PC-9 (cell line): ENCODE results near the gene C1QL4. TPM values are rescaled to one million over a fixed set of nuclear protein-coding genes. Genes with fewer than 3 reads are reported as not detected.

Experiments
- BruUV-seq: library from RNA; stranded (reverse); fragments of 400-500 nt; replicated peaks from 2 replicates; lab custom pipeline; 2021; lab: Mats Ljungman, UMichigan
- CTCF ChIA-PET: fragments of 300-600 bp; sonication (Branson Sonifier 250); formaldehyde crosslinking; loops from one replicate; lab custom pipeline; 2022; ENCODE audit warnings: antibody characterized with exemption; lab: Charles Lee
- POLR2A ChIA-PET: fragments of 300-600 bp; sonication (Branson Sonifier 250); formaldehyde crosslinking; loops from one replicate; lab custom pipeline; 2022; ENCODE audit warnings: antibody characterized with exemption; ENCODE audit not compliant: unreplicated experiment; lab: Charles Lee
- DNase-seq, 2 experiments: peaks; one replicate each; pipeline versions ENCODE4 v3.0.0 to v3.0.0-alpha.2; 2015 to 2022; ENCODE audit warnings: mixed read lengths in 1 of 2
- H2AFZ ChIP-seq: fragments of 200-600 bp; sonication (generic); 2 replicates; pipeline ENCODE4 v1.8.1; 2017; ENCODE audit warnings: antibody characterized with exemption
- H3F3A ChIP-seq: fragments of 200-600 bp; sonication (generic); 2 replicates; pipeline ENCODE4 v1.8.1; 2017; ENCODE audit warnings: antibody characterized with exemption, mild to moderate bottlenecking, low read depth; ENCODE audit not compliant: insufficient read depth
- H3K27ac ChIP-seq: fragments of 200-600 bp; sonication (generic); 2 replicates; pipeline ENCODE4 v1.6.1; 2016; ENCODE audit warnings: mixed run types
- H3K27me3 ChIP-seq: fragments of 200-600 bp; sonication (generic); 2 replicates; pipeline ENCODE4 v1.6.1; 2016; ENCODE audit warnings: low read depth, mixed run types; ENCODE audit not compliant: insufficient read depth
- H3K36me3 ChIP-seq: fragments of 200-600 bp; sonication (generic); 2 replicates; pipeline ENCODE4 v1.6.1; 2016; ENCODE audit warnings: low read depth, mixed run types
- H3K4me1 ChIP-seq: fragments of 200-600 bp; sonication (generic); replicated peaks from 2 replicates; pipeline ENCODE4 v1.6.1; 2016; ENCODE audit warnings: mixed run types; ENCODE audit not compliant: insufficient read depth
- H3K4me2 ChIP-seq: fragments of 200-600 bp; sonication (generic); 2 replicates; pipeline ENCODE4 v1.6.1; 2017; ENCODE audit warnings: mixed run types
- H3K4me3 ChIP-seq: fragments of 200-600 bp; sonication (generic); 2 replicates; pipeline ENCODE4 v1.6.1; 2016; ENCODE audit warnings: mixed run types
- H3K79me2 ChIP-seq: fragments of 200-600 bp; sonication (generic); 2 replicates; pipeline ENCODE4 v1.6.1; 2017; ENCODE audit warnings: low read depth, mixed run types
- H3K9me2 ChIP-seq: fragments of 200-600 bp; sonication (generic); 2 replicates; pipeline ENCODE4 v1.8.1; 2017; ENCODE audit warnings: mild to moderate bottlenecking; ENCODE audit not compliant: insufficient read depth
- H3K9me3 ChIP-seq: fragments of 200-600 bp; sonication (generic); 2 replicates; pipeline ENCODE4 v1.8.1; 2016; ENCODE audit warnings: low read depth; ENCODE audit not compliant: insufficient read depth
- H4K20me1 ChIP-seq: fragments of 200-600 bp; sonication (generic); 2 replicates; pipeline ENCODE4 v1.8.1; 2017; ENCODE audit not compliant: insufficient read depth
- EZH2 ChIP-seq: fragments of 200-600 bp; sonication (generic); IDR thresholded peaks from 2 replicates; pipeline ENCODE4 v1.8.0; 2017; ENCODE audit warnings: antibody characterized with exemption, low read depth
- intact Hi-C: fragments of 100-400 bp; cut with micrococcal nuclease; formaldehyde crosslinking; loops from one replicate; pipeline ENCODE4 v1.10.0; 2022; ENCODE audit not compliant: unreplicated experiment
- total RNA-seq: library from RNA; stranded (reverse); gene quantifications from 2 replicates; pipeline ENCODE4 v1.2.3, GENCODE V29; 2021
- TF ChIP-seq, protein P1 (sequence below): fragments of 200-600 bp; sonication (generic); conservative IDR thresholded peaks from 2 replicates; pipeline ENCODE4 v1.6.1; 2017; ENCODE audit warnings: mixed run types, antibody characterized with exemption, mild to moderate bottlenecking, moderate library complexity

C1QL4 gene
- total RNA-seq, 1 experiment from 2014 or later, result 0.22 TPM

DNA sequence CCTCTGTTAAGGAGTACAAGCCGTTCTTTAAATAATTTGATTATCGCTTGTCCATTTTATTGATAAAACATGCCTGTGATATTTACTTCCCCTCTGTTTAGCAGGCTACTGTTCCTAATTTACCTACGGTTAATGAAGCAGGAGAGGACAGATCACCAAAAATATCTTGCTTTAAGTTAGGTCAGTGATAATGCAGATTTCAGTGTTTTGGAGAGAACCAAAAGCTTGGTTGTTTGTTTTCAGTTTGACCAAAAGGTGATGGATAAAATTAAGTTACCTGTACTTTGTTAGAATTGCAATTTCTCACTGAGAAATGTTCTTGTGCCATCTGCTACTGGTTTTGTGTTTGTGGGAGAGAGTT lies 31.2 kb upstream of the C1QL4 start:
- Histone ChIP-seq H3K36me3 (0 out of 2 replicates have a peak, but pooled peaks cover 5% of the 10 kb centered on the region), H2AFZ (peak overlapping the region; percentile 94), H3K4me3 (peak overlapping the region; percentile 93), H3F3A (peaks cover 26% of the 10 kb centered on the region), H3K4me1 (peaks cover 36% of the 10 kb centered on the region), H3K27me3 (no peaks in the 10 kb centered on the region), H4K20me1 (peaks cover 7% of the 10 kb centered on the region; the same call in 1 of the 2 replicates), H3K27ac (peak overlapping the region; percentile 73), H3K9me2 (no peaks in the 10 kb centered on the region), H3K9me3 (no peaks in the 10 kb centered on the region), H3K4me2 (peak overlapping the region; percentile 98), H3K79me2 (peaks cover 57% of the 10 kb centered on the region)
- DNase-seq, result no peak
- ChIA-PET CTCF (no interaction called here), POLR2A (interaction anchor here (0.7 kb wide), 1 partner anchor 31 kb away, joined by 21 read pairs; no protein-coding TSS in a partner anchor)
- intact Hi-C loops, result loop anchor here (5.0 to 10.0 kb wide), 2 partner anchors 199 to 337 kb away; partner anchors contain the start of genes FMNL3 and MCRS1
- BruUV-seq, result no TSS peak
- TF ChIP-seq, protein P1, sequence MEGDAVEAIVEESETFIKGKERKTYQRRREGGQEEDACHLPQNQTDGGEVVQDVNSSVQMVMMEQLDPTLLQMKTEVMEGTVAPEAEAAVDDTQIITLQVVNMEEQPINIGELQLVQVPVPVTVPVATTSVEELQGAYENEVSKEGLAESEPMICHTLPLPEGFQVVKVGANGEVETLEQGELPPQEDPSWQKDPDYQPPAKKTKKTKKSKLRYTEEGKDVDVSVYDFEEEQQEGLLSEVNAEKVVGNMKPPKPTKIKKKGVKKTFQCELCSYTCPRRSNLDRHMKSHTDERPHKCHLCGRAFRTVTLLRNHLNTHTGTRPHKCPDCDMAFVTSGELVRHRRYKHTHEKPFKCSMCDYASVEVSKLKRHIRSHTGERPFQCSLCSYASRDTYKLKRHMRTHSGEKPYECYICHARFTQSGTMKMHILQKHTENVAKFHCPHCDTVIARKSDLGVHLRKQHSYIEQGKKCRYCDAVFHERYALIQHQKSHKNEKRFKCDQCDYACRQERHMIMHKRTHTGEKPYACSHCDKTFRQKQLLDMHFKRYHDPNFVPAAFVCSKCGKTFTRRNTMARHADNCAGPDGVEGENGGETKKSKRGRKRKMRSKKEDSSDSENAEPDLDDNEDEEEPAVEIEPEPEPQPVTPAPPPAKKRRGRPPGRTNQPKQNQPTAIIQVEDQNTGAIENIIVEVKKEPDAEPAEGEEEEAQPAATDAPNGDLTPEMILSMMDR, result no peak
- no peak for TF ChIP-seq EZH2

DNA sequence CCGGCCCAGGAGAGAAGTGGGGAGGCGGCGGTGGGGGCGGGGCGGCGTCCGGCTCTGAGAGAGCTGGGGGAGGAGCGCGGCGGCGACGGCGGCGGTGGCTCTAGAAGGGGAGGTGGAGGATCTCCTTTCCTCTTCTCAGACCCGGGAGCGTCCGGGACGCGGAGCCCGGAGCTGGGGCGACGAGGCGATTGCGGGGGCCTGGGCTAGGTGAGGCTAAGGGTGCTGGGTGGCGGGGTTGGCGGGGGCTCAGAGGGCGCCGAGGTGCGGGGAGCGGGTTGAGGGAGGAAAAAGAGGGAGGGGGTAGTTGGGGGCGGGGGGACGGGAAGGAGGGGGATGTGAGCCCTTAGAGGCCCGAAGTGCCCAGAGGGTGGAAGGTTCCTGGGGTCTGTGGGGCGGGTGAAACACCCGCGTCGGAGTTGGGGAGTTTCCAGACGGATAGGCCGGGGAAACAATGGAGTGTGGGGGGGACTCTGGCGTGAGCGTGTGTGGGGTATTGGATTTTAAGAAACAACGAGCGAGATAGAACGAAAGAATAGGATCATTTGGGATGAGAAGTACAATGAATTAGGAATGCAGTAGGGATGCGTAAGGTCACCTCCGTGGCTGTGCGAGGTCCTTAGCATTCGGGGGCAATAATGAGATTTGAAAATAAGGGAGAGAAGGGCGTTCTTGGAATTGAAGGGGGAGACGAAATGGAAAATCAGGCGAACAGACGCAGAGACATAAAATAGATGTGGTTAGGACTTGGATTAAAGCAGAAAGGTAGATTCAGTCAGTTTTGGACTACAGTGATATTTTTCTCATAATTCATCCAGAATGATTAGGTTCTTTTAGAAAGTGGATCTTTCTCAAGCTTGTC lies 30.6 kb upstream of the C1QL4 start, which contains the start of gene SPATS2:
Gene SPATS2 (plus strand): TSS at position 82 of the 859 bp plus-strand sequence. CDS start 93,551 bp downstream, outside the sequence.
- POLR2A ChIA-PET, result interaction anchor here (0.6 to 1.1 kb wide), 9 partner anchors 9 to 502 kb away, joined by 3 to 10 read pairs (median 4); partner anchors contain the start of gene TROAP
- BruUV-seq, result no TSS peak

More for the DNA sequence above, 30.6 kb upstream of the C1QL4 start, which contains the start of gene SPATS2:
- Histone ChIP-seq H3K4me3 (peak within 1 kb of the TSS; percentile 93), H3K79me2 (peaks cover 51% of the 10 kb centered on the region), H3K4me1 (peaks cover 36% of the 10 kb centered on the region), H3K27me3 (no peaks in the 10 kb centered on the region), H3K9me3 (no peaks in the 10 kb centered on the region), H3K4me2 (peak within 1 kb of the TSS; percentile 98), H3K9me2 (no peaks in the 10 kb centered on the region), H2AFZ (peak within 1 kb of the TSS; percentile 94), H3K36me3 (0 out of 2 replicates have a peak, but pooled peaks cover 5% of the 10 kb centered on the region), H3F3A (peaks cover 26% of the 10 kb centered on the region), H3K27ac (peak within 1 kb of the TSS; percentile 73), H4K20me1 (peaks cover 7% of the 10 kb centered on the region; the same call in 1 of the 2 replicates)
- no peak for TF ChIP-seq EZH2
- TF ChIP-seq, protein P1, result no peak
- CTCF ChIA-PET, result interaction anchor here (0.6 to 1.5 kb wide), 5 partner anchors 20 to 374 kb away, joined by 3 to 10 read pairs (median 4); partner anchors contain the start of gene TMBIM6
- intact Hi-C loops, result loop anchor here (5.0 to 10.0 kb wide), 2 partner anchors 200 to 337 kb away; partner anchors contain the start of genes FMNL3 and MCRS1
- DNase-seq, result no peak
